Measurements from ENCODE around the gene NETO2. TPM values are rescaled to one million over a fixed set of nuclear protein-coding genes. Genes with fewer than 3 reads are reported as not detected.

NETO2 gene
- total and polyA plus RNA-seq, 12 donors = 1.3 to 5.3 (median 2.2) TPM

DNA sequence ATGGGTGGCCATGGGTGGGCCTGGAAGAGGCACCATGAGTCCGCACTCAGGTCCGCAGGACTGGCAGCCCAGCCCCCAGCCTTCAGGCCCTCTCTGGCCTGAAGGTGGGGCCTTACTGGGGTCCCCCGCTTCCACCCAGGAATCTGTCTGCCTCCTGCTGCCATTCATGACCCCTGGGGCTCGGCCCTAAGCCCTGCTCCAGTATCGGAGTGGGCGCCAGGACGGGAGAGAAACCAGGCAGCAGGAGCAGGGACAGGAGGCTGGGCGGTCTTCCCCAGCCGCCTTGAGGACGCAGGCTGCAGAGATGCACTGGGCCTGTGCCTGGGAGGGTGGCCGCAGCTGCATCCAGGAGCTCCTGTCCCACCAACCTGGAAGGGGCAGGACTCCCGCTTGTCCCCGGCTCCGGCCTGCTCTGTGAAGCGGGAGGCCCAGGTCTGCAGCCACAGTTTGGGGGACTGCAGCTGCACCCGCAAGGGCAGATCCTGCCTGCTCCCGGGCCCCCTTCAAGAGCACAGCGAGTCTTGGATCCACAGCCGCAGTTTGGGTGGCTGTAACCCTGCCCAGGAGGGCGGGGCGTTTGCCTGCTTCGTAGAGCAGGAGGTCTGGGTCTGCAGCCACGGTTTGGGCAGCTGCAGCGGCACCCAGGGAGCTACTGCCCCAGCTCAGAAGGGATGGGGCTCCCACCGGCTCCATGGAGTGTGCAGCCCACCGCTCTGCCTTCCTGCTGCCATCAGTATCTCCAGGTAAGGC, 88.4 kb downstream of the NETO2 start:
- H3K27ac ChIP-seq = no peak overlapping the region
- intact Hi-C loops (cut with DNase I) = no loop called here

DNA sequence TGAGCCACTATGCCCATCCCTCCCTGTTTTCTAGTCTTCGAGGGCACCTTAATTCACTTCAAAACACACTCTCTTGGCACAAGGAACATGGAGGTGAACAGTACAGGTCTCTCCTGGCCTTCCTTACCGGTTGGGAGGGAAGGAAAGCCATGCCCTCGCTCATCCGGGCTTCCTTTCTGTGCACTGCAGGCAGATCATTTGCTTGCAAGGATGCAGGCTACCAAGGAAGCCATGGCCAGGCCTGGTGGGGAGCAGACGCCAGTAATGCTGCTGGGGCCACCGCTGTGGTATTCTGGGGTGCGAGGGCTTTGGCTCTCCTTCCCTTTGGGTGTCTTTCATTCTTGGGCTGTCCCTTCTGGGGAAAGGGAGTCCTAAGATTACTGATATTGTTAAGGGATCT, 89.4 kb downstream of the NETO2 start:
- H3K27me3 ChIP-seq = peaks cover 0 to 4% (median 0%) of the 10 kb centered on the region in 7 donors
- H3K4me3 ChIP-seq = no peak overlapping the region
- H3K4me1 ChIP-seq = no peaks in the 10 kb centered on the region
- DNase-seq = no peak
- no peak overlapping the region for H3K27ac ChIP-seq
- no peaks in the 10 kb centered on the region for H3K9me3 ChIP-seq
- TF ChIP-seq, protein P1, sequence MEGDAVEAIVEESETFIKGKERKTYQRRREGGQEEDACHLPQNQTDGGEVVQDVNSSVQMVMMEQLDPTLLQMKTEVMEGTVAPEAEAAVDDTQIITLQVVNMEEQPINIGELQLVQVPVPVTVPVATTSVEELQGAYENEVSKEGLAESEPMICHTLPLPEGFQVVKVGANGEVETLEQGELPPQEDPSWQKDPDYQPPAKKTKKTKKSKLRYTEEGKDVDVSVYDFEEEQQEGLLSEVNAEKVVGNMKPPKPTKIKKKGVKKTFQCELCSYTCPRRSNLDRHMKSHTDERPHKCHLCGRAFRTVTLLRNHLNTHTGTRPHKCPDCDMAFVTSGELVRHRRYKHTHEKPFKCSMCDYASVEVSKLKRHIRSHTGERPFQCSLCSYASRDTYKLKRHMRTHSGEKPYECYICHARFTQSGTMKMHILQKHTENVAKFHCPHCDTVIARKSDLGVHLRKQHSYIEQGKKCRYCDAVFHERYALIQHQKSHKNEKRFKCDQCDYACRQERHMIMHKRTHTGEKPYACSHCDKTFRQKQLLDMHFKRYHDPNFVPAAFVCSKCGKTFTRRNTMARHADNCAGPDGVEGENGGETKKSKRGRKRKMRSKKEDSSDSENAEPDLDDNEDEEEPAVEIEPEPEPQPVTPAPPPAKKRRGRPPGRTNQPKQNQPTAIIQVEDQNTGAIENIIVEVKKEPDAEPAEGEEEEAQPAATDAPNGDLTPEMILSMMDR (IDR thresholded peaks at IDR 0.05) = no peak
- no peak for ATAC-seq
- H3K36me3 ChIP-seq = no peaks in the 10 kb centered on the region
- intact Hi-C loops (cut with DNase I) = no loop called here
- 90 to 92% methylated on average over 7 of the region's 7 CpGs for WGBS, 2 donors

More for the DNA sequence above, 88.4 kb downstream of the NETO2 start:
- H3K4me3 ChIP-seq = no peak overlapping the region
- no peaks in the 10 kb centered on the region for H3K36me3 ChIP-seq
- 88 to 90% methylated on average over 26 of the region's 26 CpGs for WGBS, 2 donors
- no peaks in the 10 kb centered on the region for H3K4me1 ChIP-seq
- peaks cover 0 to 4% (median 0%) of the 10 kb centered on the region in 7 donors for H3K27me3 ChIP-seq
- ATAC-seq (no peak), DNase-seq (no peak)
- H3K9me3 ChIP-seq = no peaks in the 10 kb centered on the region
- TF ChIP-seq, protein P1 (IDR thresholded peaks at IDR 0.05) = no peak

DNA sequence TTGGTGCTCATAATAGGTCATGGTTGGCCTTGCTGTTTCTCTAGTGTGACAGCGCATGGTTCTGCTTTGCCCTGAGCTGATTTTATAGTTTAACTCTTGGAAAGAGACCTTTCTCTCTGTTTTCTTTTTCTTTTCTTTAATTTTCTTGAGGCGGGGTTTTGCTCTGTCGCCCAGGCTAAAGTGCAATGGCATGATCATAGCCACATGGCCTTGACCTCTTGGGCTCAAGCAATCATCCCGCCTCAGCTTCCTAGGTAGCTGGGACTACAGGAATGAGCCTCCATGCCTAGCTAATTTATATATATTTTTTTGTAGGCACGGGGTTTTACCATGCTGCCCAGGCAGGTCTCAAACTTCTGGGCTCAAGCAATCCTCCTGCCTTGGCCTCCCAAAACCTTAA, 89.8 kb downstream of the NETO2 start:
- Histone ChIP-seq H3K27ac (no peak overlapping the region), H3K4me3 (no peak overlapping the region), H3K9me3 (no peaks in the 10 kb centered on the region), H3K27me3 (peaks cover 0 to 4% (median 0%) of the 10 kb centered on the region in 7 donors), H3K36me3 (no peaks in the 10 kb centered on the region), H3K4me1 (no peaks in the 10 kb centered on the region)
- 95 to 96% methylated on average over 5 of the region's 5 CpGs for WGBS, 2 donors
- TF ChIP-seq, protein P1 (IDR thresholded peaks at IDR 0.05) = no peak
- intact Hi-C loops (cut with DNase I) = no loop called here
- DNase-seq (no peak), ATAC-seq (no peak)

DNA sequence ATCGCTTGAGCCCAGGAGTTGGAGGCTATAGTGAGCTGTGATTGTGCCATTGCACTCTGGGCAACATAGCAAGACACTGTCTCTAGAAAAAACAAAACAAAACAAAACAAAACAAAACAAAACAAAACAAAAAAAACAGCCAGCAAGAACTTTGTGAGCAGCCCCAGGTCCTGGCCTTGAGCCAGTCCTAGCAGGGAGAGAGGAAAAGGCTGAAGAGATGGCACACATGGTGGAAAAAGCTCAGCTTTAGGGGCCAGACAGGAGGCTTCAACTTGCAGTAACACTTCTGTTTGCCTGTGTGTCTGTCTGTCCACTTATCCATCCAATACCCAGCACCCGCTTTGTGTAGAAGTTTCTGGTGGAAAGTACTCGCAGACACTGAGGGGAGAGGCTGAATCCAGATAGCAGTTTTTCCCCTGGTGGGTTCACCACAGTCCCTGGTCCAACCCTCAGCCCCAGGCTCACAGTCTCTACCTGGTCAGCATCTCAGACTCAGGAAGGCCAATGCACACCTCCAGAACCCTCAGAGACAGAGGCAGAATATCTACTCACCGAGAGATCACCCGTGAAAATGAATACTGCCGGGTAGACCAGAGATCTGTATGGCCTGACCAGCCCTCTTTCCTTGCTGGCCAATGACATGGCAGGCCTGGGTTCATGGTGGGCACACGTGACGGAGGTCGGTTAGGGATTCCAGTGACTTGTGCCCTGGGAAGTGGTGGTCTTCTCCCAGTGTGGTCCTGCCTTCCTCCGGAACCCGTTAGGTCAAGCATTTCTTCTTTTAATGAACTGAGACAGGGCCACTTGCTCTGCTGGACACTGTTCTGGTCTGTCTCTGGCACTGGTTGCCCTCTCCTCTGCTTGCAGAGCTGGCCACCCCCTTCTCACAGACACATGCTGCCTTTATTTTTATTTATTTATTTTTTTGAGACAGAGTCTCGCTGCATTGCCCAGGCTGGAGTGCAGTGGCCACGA, 90.8 kb downstream of the NETO2 start:
- H3K36me3 ChIP-seq = no peaks in the 10 kb centered on the region
- H3K4me3 ChIP-seq = no peak overlapping the region
- TF ChIP-seq, protein P1 (IDR thresholded peaks at IDR 0.05) = no peak
- peaks cover 0 to 4% (median 0%) of the 10 kb centered on the region in 7 donors for H3K27me3 ChIP-seq
- H3K4me1 ChIP-seq = no peaks in the 10 kb centered on the region
- no peak for DNase-seq
- intact Hi-C loops (cut with DNase I) = no loop called here
- ATAC-seq = no peak
- no peak overlapping the region for H3K27ac ChIP-seq
- H3K9me3 ChIP-seq = no peaks in the 10 kb centered on the region
- 93 to 95% methylated on average over 13 of the region's 13 CpGs for WGBS, 2 donors
